NCI-H510A treated with DMSO at 0.1 percent for 48 hours (cell line): ENCODE measurements around the gene PTPRN2.
A peak's percentile ranks its signal among the peaks of the same experiment; 100 is the strongest.
"Not testable (repeated sequence)": the region's sequence is repeated elsewhere in the genome, so short reads cannot be mapped to it uniquely, and the experiment has no call there.

Experiments used
- DNase-seq: peaks from one replicate; lab custom pipeline; 2025; lab: John Stamatoyannopoulos, UW

The PTPRN2 gene

DNA sequence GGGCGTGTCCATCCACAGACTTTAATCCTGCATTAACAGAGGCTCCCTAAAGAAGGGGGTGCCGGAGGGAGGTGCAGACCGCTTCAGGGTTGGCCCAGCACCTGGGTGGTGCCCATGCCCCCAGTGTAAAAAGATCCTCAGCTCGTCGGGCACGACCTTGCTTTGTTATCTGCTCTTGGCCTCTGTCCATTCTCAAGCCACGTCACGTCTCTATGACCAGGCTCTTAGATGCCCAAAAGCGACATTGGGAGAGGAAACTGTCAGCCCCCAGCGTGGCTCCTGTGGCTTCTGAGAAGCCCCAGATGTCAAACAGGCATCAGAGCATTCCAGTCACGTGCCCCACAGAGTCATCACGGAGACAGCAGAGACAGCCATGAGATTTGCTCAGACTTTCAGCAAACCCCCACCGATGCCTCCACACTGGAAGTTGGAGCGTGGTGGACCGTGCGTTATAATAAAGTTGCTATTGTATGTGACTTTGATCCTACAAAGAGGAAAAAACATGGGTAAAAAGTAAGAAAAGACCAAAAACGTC is 55.5 kb downstream of the PTPRN2 start:
- DNase-seq: no peak

DNA sequence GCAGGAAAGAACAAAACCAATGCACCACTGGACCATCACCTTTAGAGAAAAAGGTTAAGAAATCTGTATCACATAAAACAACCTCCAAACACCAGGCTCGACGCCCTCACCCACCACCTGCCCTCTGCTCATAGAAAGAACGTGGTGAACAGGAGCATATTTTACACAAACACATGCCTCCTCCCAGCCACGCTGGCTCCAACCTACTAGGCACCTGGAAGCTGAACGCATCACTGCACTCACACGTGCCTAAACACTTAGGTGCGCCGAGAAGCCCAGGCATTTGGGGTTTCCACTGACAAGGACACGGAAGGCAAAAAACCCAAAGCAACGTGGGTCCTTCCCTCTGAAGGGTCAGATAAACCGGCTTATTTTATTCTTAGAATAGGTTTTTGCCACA is 56.0 kb downstream of the PTPRN2 start:
- peak; percentile 44 for DNase-seq

DNA sequence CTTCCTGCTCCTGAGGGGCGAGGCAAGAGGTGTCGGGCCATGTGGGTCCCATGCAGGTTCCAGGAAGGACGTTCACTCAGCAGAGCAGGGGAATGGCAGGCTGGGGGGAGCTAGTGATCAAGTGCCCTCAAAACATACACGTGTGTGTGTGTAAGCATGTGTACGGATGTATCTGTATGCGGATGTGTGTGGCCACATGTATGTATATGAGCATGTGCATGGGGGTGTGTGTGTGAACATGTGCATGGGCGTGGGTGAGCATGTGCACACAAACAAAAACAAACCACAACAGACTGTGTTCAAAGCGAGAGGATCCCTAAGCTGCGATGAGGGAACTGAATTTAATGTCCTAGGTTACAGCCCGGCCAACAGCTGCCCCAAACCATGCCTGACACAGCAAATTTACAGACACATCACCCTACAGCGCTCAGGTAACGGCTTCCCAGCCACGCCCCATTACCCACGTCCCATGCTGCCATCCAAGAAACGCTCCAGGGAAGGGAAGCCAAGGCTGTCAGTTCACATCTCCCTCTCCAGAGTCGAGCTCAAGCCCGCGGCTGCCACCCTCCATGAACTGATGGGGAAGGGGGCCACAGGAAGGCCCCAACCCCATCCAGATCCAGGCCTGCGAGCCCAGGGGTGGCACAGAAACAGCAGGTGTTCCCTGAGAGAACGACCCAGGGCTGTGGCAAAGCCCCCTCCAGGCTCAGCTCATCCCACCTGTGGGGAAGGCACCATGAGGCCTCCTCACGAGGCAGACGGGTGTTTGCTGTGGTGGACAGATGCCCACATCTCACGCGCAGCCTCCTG is 56.6 kb downstream of the PTPRN2 start:
- DNase-seq: peak; percentile 22

DNA sequence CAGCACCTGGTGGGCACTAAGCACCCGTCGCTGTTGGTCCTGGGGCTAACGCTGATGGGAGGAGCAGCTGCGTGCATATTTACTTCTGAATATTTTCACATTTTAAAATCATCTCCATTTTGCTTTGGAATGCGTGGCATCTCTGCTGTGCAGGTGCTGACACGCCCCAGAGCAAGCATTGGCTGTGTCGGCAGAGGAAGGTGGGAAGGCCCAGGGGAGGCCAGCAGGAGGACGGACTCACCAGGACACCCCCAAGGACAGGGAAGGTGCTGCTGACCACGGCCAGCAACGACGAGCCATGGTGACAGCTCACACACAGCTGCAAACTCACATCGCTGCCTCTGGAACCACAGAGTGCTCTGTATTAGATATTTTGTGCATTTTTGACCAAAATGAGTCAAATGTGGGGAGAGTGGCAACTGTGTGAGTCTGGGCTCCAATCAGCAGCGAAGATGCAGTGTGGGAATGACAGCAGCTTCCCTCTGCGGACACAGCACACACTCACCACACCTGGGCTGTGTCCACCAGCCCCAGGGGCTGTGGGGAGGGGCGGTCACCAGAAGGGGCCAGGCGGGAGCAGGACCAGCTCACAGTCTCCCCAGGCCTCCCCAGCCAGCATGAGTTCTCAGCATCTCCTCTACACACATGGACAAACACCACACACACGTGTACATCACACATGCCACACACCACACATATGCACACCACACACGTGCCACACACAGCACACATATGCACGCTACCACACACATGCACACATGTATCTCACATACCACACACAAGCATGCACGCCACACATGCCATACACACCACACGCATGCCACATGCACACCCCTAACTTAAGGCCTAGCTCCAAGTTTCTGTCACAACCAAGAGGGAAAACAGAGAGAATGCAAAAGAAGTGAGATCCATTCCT is 58.2 kb downstream of the PTPRN2 start:
- DNase-seq: no peak

DNA sequence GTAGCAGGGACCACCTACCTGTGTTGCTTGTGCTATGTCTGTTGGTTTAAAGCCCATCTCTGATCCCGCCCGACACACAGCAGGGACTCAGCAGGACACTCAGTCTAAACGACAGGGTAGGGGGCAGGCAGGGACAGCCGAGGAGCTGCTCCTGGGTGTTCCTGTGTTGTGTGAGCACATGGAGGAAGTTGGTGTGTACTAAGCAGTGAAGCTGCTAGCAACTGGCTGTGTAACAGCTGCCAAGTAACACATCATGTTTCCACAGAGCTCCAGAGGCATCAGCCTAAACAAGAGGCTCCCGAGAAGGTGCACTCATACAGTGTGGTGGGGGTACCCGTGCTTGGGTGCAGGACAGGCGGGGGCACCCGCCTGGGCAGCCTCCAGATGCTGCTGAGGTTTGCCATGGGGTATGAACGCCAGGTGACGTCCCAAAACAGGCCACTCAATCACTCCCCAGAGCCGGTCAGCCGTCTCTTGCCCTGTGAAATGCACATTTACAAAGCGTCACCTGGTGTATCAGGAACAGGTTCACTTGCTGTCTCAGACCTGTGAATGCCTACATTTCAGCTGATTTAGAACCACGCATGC is 59.6 kb downstream of the PTPRN2 start:
- DNase-seq: no peak

DNA sequence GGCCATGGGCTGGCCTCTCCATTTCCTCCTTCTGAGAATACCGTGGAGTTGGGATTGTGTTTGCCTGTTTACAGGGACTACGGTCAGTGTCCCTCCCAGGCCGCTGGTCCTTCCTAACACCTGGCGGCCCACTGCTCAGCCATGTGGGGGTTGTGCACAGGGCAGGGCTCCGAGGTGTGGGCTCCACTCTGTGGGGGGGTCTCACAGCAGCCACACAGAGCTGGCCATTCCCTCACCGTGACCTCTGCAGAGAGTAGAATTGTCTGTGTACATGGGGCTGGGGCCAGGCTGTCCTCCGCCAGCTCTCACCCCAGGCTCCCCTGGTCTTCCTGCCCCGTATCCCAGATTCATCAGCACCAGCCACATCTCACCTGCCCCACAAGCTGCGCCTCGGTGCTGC is 60.1 kb downstream of the PTPRN2 start:
- no peak for DNase-seq

DNA sequence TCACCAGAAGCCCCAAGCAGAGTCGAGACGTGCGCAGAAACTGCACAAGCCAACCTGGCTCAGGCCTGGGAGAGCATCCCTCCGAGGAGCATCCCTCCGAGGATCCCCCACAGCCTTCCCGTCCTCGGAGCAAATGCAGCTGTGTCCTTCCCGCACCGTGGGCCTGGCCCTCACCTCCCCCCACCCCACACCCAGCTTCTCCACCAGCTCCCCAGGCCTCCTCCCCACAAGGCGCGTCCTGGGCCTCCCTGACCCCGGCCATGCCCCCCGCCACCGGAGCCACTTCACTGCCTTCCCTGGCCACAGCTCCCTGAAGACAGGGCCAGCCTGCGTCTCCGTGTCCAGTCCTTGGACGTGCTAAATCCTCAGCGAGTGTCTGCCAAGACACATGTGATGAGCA is 60.6 kb downstream of the PTPRN2 start:
- DNase-seq: no peak

DNA sequence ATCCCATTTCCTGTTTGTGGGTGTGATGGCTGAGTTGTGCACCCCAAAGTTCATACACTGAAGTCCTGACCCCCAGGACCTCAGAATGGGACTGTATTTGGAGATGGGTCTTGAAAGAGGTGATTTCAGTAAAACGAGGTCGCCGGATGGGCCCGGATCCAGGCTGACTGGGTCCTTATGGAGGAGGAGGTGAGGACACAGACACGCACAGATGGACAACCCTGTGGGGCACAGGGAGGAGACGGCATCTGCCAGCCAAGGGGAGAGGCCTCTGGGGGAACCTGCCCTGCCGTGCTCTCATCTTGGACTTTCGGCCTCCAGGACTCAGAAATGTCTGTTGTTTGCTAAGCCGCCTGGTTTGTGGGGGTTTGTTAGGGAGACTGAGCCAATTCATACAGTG is 61.1 kb downstream of the PTPRN2 start:
- DNase-seq: no peak

DNA sequence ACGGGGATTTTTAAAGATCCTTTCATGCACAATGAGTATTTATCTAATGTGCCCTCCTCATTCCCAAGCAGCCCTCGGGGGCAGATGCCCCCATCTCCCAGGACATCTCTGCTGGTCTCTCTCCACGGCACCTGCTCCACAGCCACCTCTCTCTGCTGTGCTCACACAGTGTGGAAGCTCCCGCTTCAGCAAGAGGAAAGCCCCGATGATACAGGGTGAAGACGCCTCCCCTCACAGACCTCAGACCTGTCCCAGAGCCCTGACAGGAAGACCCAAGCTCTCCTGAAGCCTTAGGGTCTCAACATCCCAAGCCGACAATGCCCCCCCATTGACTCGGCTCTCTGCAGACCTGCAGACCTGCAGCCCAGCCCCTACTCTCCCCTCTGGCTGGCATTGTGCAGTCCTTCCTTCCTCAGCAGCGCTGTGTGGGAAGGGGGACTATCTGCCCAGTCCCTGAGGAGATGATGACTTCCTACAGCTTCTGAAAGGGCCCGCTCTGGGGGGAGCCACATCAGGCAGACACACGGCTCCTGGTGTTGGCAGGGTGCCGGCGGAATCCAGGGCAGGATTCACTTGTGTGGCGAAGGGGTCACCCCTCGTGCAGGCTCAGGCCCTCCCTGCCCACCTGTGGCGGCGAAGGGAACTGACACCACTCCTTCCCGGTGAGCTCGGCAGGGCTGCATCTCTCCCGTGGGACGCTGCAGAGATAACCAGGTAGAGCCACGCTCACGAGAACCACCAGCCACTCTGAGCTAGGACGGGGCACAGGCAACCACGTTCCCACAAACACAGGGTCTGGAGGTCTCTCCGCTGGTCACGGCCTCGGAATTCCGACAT is 61.8 kb downstream of the PTPRN2 start:
- no peak for DNase-seq

DNA sequence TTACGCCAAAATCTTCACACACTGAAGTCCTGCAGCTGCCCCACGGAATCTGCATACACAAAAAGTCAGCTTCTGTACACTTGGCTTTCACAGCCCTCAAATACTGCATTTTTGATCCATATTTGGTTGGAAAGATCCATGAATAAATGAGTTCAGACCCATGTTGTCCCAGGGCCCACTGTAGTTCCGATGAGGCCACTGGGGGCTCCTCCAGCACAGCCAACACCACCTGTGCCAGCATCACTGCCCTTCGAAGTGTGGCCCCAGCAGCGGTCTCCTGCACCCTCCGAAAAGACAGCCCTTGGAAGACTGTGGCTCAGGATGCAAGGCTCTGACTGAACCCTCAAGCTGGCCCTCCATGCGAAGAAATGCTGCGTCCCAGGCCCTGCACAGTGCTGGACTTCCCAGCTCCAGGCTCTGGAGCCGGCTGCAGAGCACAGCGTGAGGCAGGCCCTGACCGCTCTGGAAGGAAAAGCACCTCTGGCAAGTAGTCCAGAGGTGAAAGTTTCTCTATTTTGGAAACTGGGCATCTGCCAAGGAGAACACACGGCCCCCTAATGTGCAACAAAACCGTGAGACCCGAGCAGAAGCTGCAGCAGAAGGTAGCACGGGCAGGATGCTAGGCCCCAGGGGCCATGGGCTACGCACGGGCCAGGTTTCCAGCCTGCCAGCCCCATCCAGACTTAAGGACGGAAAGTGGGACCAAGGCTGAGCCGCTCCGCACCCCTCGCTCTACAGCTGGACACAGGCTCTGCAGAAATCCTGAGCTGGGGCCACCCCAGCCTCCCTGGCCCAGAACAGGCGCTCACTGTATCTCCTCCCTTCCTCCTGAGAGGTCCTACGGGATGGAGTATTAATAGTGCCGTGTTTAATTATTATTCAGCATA is 62.6 kb downstream of the PTPRN2 start:
- no peak for DNase-seq

DNA sequence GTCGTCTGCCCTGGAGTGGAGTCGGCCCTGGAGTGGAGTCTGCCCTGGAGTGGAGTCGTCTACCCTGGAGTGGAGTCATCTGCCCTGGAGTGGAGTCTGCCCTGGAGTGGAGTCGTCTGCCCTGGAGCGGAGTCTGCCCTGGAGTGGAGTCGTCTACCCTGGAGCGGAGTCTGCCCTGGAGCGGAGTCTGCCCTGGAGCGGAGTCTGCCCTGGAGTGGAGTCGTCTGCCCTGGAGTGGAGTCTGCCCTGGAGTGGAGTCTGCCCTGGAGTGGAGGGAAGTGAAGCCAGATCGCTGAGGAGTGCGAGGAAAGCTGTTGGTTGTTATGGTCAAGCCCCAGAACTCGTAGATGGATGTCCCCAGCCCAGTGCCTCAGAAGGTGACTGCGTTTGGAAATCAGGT is 63.3 kb downstream of the PTPRN2 start:
- peak; percentile 10 for DNase-seq

DNA sequence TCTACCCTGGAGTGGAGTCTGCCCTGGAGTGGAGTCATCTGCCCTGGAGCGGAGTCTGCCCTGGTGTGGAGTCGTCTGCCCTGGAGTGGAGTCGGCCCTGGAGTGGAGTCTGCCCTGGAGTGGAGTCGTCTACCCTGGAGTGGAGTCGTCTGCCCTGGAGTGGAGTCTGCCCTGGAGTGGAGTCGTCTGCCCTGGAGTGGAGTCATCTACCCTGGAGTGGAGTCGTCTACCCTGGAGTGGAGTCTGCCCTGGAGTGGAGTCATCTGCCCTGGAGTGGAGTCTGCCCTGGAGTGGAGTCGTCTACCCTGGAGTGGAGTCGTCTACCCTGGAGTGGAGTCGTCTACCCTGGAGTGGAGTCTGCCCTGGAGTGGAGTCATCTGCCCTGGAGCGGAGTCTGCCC is 63.7 kb downstream of the PTPRN2 start:
- not testable (repeated sequence) for DNase-seq

DNA sequence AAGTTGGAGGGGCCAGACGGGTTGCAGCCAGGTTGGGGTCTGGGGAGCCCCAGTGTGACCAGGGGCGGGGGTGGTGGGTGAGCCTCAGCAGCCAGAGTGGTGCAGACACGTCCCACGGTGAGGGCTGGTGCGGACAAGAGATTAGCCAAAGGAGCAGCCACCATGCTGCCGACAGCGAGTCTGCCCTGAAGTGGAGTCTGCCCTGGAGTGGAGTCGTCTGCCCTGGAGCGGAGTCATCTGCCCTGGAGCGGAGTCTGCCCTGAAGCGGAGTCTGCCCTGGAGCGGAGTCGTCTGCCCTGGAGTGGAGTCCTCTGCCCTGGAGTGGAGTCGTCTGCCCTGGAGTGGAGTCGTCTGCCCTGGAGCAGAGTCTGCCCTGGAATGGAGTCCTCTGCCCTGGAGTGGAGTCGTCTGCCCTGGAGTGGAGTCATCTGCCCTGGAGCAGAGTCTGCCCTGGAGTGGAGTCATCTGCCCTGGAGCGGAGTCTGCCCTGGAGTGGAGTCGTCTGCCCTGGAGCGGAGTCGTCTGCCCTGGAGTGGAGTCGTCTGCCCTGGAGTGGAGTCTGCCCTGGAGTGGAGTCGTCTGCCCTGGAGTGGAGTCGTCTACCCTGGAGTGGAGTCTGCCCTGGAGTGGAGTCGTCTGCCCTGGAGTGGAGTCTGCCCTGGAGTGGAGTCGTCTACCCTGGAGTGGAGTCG is 64.3 kb downstream of the PTPRN2 start:
- DNase-seq: not testable (repeated sequence)

DNA sequence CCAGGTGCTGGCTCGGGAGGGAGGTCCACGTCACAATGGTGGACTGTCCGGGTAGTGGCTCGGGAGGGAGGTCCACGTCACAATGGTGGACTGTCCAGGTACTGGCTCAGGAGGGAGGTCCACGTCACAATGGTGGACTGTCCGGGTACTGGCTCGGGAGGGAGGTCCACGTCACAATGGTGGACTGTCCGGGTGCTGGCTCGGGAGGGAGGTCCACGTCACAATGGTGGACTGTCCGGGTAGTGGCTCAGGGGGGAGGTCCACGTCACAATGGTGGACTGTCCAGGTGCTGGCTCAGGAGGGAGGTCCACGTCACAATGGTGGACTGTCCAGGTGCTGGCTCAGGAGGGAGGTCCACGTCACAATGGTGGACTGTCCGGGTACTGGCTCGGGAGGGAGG is 65.8 kb downstream of the PTPRN2 start:
- not testable (repeated sequence) for DNase-seq

DNA sequence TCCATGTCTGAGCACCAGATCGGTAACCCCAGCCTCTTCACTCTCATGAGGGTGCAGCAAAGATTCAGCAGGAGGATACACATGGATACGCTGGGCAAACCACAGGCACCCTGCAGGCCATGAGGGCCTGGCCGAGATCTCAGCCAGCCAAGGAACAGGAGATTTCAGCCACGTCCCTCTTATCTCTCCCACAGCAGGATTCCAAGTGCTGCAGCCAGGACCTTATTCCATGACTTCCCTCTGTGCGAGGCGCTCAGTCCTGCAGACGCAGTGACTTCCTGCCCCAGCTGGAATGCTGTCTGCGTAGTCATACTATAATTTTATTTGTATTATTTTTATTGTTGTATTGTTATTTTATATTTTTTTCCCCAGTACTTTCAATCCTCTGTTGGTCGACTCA is 66.8 kb downstream of the PTPRN2 start:
- no peak for DNase-seq

DNA sequence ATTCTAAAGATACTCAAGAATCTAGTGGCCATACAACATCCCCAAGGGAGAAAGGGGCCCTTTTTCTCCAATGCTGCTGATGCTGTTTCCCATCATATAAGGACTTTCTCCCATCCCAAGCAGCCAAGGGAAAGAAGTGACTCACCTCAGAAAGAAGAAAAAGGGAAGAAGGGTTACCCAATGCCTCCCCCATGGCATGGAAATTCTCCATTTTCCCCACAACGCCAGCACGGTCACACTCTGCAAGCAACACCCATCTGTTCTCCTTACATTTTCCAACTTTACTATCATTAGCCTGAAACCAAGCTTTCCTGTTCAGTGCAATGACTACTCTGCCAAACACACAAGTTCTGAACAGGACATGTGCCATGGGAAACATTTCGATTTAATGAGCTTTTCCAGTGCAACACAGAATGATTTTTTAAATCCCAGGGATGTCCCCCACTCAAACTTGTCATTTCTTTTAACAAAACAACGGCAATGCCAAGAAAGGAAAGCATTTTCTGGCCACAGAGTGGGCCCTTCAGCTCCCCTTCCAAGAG is 67.9 kb downstream of the PTPRN2 start:
- no peak for DNase-seq

DNA sequence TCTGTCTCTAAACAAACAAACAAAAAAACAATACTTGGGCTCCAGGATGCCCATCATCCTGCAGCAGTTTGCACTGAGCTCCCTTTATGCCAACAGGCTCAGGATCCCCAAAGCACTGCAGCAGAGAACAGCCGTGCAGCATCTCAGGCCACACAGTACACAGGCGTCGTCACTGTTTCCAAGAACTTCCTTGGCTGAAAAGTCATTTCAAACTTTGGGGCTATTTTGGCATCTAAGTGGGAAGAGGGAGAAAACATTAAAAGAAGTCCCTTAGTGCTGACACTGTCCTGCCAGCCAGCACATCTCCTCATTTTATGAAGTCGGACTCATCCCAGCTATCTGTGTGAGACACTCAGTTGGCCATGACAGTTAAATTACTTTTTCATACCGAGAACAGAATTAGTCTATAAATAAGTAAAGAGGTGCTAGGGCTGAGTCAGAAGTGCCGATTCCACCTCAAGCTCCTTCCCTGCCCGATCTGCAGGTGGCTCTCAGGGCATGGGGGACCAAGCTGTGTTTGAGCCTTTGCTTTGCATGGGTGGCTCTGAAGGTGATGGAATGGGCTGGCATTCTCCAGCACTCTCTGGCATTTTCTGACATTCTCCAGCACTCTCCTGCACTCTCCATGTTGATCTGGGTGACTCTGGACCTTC is 68.5 kb downstream of the PTPRN2 start:
- no peak for DNase-seq

DNA sequence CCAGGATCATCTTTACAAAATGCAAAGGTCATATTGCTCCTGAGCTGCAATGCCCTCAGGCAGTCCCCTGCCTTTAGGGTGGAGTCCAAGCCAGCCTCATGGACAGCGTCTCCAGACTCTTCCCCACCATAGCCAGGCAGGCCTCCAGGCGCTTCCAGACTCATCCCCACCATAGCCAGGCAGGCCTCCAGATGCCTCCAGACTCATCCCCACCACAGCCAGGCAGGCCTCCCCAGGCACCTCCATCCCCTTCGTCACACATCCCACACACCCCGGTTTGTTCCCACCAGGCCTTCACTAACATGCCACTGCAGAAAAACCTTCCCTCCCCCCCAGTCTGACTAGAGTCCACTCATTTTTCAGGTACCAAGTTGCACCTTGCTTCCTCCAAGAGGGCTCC is 70.1 kb downstream of the PTPRN2 start:
- DNase-seq: no peak

DNA sequence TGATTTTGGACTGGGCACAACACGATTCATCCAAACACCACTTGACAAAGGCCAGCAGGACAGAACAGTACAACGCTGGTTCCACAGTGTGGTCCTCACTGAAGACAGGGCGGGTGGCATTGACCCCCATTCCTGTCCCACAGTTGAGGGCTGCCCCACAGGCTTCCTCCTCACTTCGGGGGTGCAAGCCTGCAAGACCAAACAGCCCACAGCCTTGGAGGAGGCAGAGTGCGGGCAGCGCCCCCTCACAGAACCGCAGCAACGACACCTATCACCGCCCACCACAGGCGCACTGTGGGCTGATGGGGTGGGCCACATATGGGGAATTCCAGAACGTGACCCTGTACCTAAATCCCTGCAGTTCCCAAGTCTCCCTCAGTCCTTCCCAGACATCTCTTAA is 70.6 kb downstream of the PTPRN2 start:
- no peak for DNase-seq
